CD4-positive, alpha-beta T cell treated with Interleukin-15 for 4 hours (primary cell): Measurements from ENCODE around the gene LMX1B.

ENCODE experiments used
- DNase-seq: peaks from one replicate; pipeline ENCODE4 v3.0.0-alpha.2; 2020; ENCODE audit warnings: low spot score

LMX1B gene

GRCh38 chr9:126658956-126659555 lies 45.3 kb downstream of the LMX1B start:
- DNase-seq: no peak

GRCh38 chr9:126661122-126661520 lies 47.4 kb downstream of the LMX1B start:
- no peak for DNase-seq

- DNase-seq: no peak
Measured at GRCh38 chr9:126661521-126662251, 48.0 kb downstream of the LMX1B start.

GRCh38 chr9:126663661-126664072 lies 49.9 kb downstream of the LMX1B start:
- no peak for DNase-seq

GRCh38 chr9:126664900-126665643 lies 51.3 kb downstream of the LMX1B start:
- no peak for DNase-seq

GRCh38 chr9:126665644-126666035 lies 51.9 kb downstream of the LMX1B start:
- no peak for DNase-seq

GRCh38 chr9:126666155-126666803 lies 52.6 kb downstream of the LMX1B start:
- no peak for DNase-seq

GRCh38 chr9:126667190-126668055 lies 53.7 kb downstream of the LMX1B start:
- no peak for DNase-seq

GRCh38 chr9:126668058-126668457 lies 54.3 kb downstream of the LMX1B start:
- DNase-seq: no peak

GRCh38 chr9:126669108-126669507 lies 55.4 kb downstream of the LMX1B start:
- DNase-seq: no peak

- DNase-seq: no peak
Measured at GRCh38 chr9:126670270-126670669, 56.5 kb downstream of the LMX1B start.

- no peak for DNase-seq
Measured at GRCh38 chr9:126671381-126671831, 57.7 kb downstream of the LMX1B start.

GRCh38 chr9:126671983-126672382 lies 58.3 kb downstream of the LMX1B start:
- DNase-seq: no peak

GRCh38 chr9:126672634-126673284 lies 59.0 kb downstream of the LMX1B start:
- DNase-seq: no peak

GRCh38 chr9:126673689-126674364 lies 60.1 kb downstream of the LMX1B start:
- no peak for DNase-seq

- DNase-seq: no peak
Measured at GRCh38 chr9:126674365-126675146, 60.8 kb downstream of the LMX1B start.

- DNase-seq: no peak
Measured at GRCh38 chr9:126675147-126675467, 61.4 kb downstream of the LMX1B start.

GRCh38 chr9:126676102-126676684 lies 62.5 kb downstream of the LMX1B start:
- no peak for DNase-seq

- DNase-seq: no peak
Measured at GRCh38 chr9:126676685-126677143, 63.0 kb downstream of the LMX1B start.
